ENCODE data around the gene USH1C. TPM values are rescaled to one million over a fixed set of nuclear protein-coding genes. Genes with fewer than 3 reads are reported as not detected.

USH1C gene
- total RNA-seq, 2 donors from 2014 or later = 0.68 TPM; not detected in 1

GRCh38 chr11:17502630-17503029 lies 41.6 kb downstream of the USH1C start:
- no peak for DNase-seq (ENCODE audit: low spot score)
- Histone ChIP-seq H3K4me3 (no peak overlapping the region), H3K36me3 (no peaks in the 10 kb centered on the region), H3K9me3 (no peaks in the 10 kb centered on the region), H3K27me3 (replicated peaks; ENCODE audit: insufficient read depth) (no peaks in the 10 kb centered on the region), H3K4me1 (ENCODE audit: control insufficient read depth in 1 of 2, low read depth in 2 of 2) (peaks cover 0 to under 1% of the 10 kb centered on the region in 2 donors), H3K27ac (no peak overlapping the region)
- TF ChIP-seq CTCF (IDR thresholded peaks at IDR 0.05) = no peak
- ATAC-seq (ENCODE audit: insufficient number of reproducible peaks, low FRiP score, low read depth) = no peak

GRCh38 chr11:17500673-17501072 lies 43.5 kb downstream of the USH1C start:
- Histone ChIP-seq H3K27ac (no peak overlapping the region), H3K27me3 (replicated peaks; ENCODE audit: insufficient read depth) (no peaks in the 10 kb centered on the region), H3K4me3 (no peak overlapping the region), H3K9me3 (no peaks in the 10 kb centered on the region), H3K4me1 (ENCODE audit: control insufficient read depth in 1 of 2, low read depth in 2 of 2) (no peaks in the 10 kb centered on the region), H3K36me3 (no peaks in the 10 kb centered on the region)
- ATAC-seq (ENCODE audit: insufficient number of reproducible peaks, low FRiP score, low read depth) = no peak
- no peak for DNase-seq (ENCODE audit: low spot score)
- no peak for TF ChIP-seq CTCF (IDR thresholded peaks at IDR 0.05)

- DNase-seq (ENCODE audit: low spot score) (no peak), ATAC-seq (ENCODE audit: insufficient number of reproducible peaks, low FRiP score, low read depth) (no peak)
- no peak for TF ChIP-seq CTCF (IDR thresholded peaks at IDR 0.05)
- H3K4me3 ChIP-seq = no peak overlapping the region
- H3K27ac ChIP-seq = no peak overlapping the region
- no peaks in the 10 kb centered on the region for H3K36me3 ChIP-seq
- no peaks in the 10 kb centered on the region for H3K4me1 ChIP-seq (ENCODE audit: control insufficient read depth in 1 of 2, low read depth in 2 of 2)
- no peaks in the 10 kb centered on the region for H3K27me3 ChIP-seq (replicated peaks; ENCODE audit: insufficient read depth)
- no peaks in the 10 kb centered on the region for H3K9me3 ChIP-seq
Measured at GRCh38 chr11:17498475-17498874, 45.7 kb downstream of the USH1C start.

- no peak for DNase-seq (ENCODE audit: low spot score)
- Histone ChIP-seq H3K9me3 (no peaks in the 10 kb centered on the region), H3K27ac (no peak overlapping the region), H3K4me1 (ENCODE audit: control insufficient read depth in 1 of 2, low read depth in 2 of 2) (no peaks in the 10 kb centered on the region), H3K36me3 (no peaks in the 10 kb centered on the region), H3K27me3 (replicated peaks; ENCODE audit: insufficient read depth) (no peaks in the 10 kb centered on the region), H3K4me3 (no peak overlapping the region)
- TF ChIP-seq CTCF (IDR thresholded peaks at IDR 0.05) = no peak
- ATAC-seq (ENCODE audit: insufficient number of reproducible peaks, low FRiP score, low read depth) = no peak
Measured at GRCh38 chr11:17498058-17498457, 46.2 kb downstream of the USH1C start.

- TF ChIP-seq CTCF (IDR thresholded peaks at IDR 0.05) = no peak
- no peak for ATAC-seq (ENCODE audit: insufficient number of reproducible peaks, low FRiP score, low read depth)
- Histone ChIP-seq H3K27me3 (replicated peaks; ENCODE audit: insufficient read depth) (no peaks in the 10 kb centered on the region), H3K36me3 (no peaks in the 10 kb centered on the region), H3K27ac (no peak overlapping the region), H3K4me3 (no peak overlapping the region), H3K9me3 (no peaks in the 10 kb centered on the region), H3K4me1 (ENCODE audit: control insufficient read depth in 1 of 2, low read depth in 2 of 2) (no peaks in the 10 kb centered on the region)
- no peak for DNase-seq (ENCODE audit: low spot score)
Measured at GRCh38 chr11:17496406-17496805, 47.8 kb downstream of the USH1C start.
